H9 (cell line): ENCODE results near the gene CCDC91. TPM values are rescaled to one million over a fixed set of nuclear protein-coding genes. Genes with fewer than 3 reads are reported as not detected.

ENCODE experiments used
- DNase-seq: peaks from one replicate; pipeline ENCODE4 v3.0.0-alpha.2; 2017
- H2AFZ ChIP-seq: one replicate; pipeline ENCODE4 v1.6.1; 2013; ENCODE audit warnings: mild to moderate bottlenecking, low read length, control low read depth, moderate library complexity
- H2AK5ac ChIP-seq: 2 replicates; pipeline ENCODE4 v1.6.1; 2013; ENCODE audit warnings: low read length, control low read depth, mixed read lengths; ENCODE audit not compliant: insufficient read length
- H2BK120ac ChIP-seq: one replicate; pipeline ENCODE4 v1.6.1; 2013; ENCODE audit warnings: low read depth, mild to moderate bottlenecking, low read length, control low read depth, inconsistent platforms; ENCODE audit not compliant: poor library complexity, severe bottlenecking
- H2BK12ac ChIP-seq: 2 replicates; pipeline ENCODE4 v1.6.1; 2013; ENCODE audit warnings: low read length, control low read depth, mixed read lengths, low read depth; ENCODE audit not compliant: insufficient read length
- H2BK15ac ChIP-seq: 2 replicates; pipeline ENCODE4 v1.6.1; 2013; ENCODE audit warnings: low read depth, low read length, control low read depth
- H2BK20ac ChIP-seq: one replicate; pipeline ENCODE4 v1.6.1; 2013; ENCODE audit warnings: low read depth, mild to moderate bottlenecking, low read length, control low read depth, inconsistent platforms; ENCODE audit not compliant: poor library complexity, severe bottlenecking
- H2BK5ac ChIP-seq: 2 replicates; pipeline ENCODE4 v1.6.1; 2013; ENCODE audit warnings: low read length, control low read depth, mixed read lengths; ENCODE audit not compliant: insufficient read length
- H3K14ac ChIP-seq: 2 replicates; pipeline ENCODE4 v1.6.1; 2013; ENCODE audit warnings: low read length, control low read depth; ENCODE audit not compliant: insufficient read depth
- H3K18ac ChIP-seq: 2 replicates; pipeline ENCODE4 v1.6.1; 2013; ENCODE audit warnings: low read depth, mild to moderate bottlenecking, mixed read lengths, low read length, control low read depth; ENCODE audit not compliant: insufficient read length
- H3K23ac ChIP-seq: 2 replicates; pipeline ENCODE4 v1.6.1; 2013; ENCODE audit warnings: low read length, control low read depth, mixed read lengths, low read depth; ENCODE audit not compliant: insufficient read length
- H3K23me2 ChIP-seq: 2 replicates; pipeline ENCODE4 v1.6.1; 2013; ENCODE audit warnings: low read depth, mild to moderate bottlenecking, mixed read lengths, low read length, control low read depth; ENCODE audit not compliant: insufficient read length, poor library complexity, severe bottlenecking
- H3K27ac ChIP-seq: 2 replicates; pipeline ENCODE4 v1.5.1; 2013; ENCODE audit warnings: low read length, control low read depth, mixed read lengths, low read depth; ENCODE audit not compliant: insufficient read length
- H3K27me3 ChIP-seq: 2 replicates; pipeline ENCODE4 v1.6.1; 2013; ENCODE audit warnings: low read length, control low read depth, inconsistent platforms; ENCODE audit not compliant: insufficient read depth
- H3K4ac ChIP-seq: 2 replicates; pipeline ENCODE4 v1.6.1; 2013; ENCODE audit warnings: low read depth, mild to moderate bottlenecking, control low read depth, inconsistent platforms, low read length, moderate library complexity
- H3K4me1 ChIP-seq: 2 replicates; pipeline ENCODE4 v1.6.1; 2013; ENCODE audit warnings: low read length, control low read depth, inconsistent platforms; ENCODE audit not compliant: insufficient read depth
- H3K4me2 ChIP-seq: 2 replicates; pipeline ENCODE4 v1.6.1; 2013; ENCODE audit warnings: low read length, control low read depth, mixed read lengths; ENCODE audit not compliant: insufficient read length, insufficient read depth
- H3K56ac ChIP-seq: 2 replicates; pipeline ENCODE4 v1.6.1; 2013; ENCODE audit warnings: low read depth, mild to moderate bottlenecking, mixed read lengths, low read length, control low read depth; ENCODE audit not compliant: insufficient read length
- H3K79me1 ChIP-seq: 2 replicates; pipeline ENCODE4 v1.6.1; 2013; ENCODE audit warnings: low read depth, mild to moderate bottlenecking, moderate library complexity, low read length, control low read depth, inconsistent platforms; ENCODE audit not compliant: insufficient read depth, poor library complexity, severe bottlenecking
- H3K79me2 ChIP-seq: 2 replicates; pipeline ENCODE4 v1.6.1; 2013; ENCODE audit warnings: low read length, control low read depth, inconsistent platforms; ENCODE audit not compliant: insufficient read depth
- H3K9ac ChIP-seq: 2 replicates; pipeline ENCODE4 v1.6.1; 2013; ENCODE audit warnings: low read length, control low read depth, mixed read lengths; ENCODE audit not compliant: insufficient read length; ENCODE audit errors: extremely low read depth
- H3K9me3 ChIP-seq: one replicate; pipeline ENCODE4 v1.6.1; 2013; ENCODE audit warnings: low read depth, low read length, inconsistent platforms; ENCODE audit not compliant: control insufficient read depth
- H3T11ph ChIP-seq: one replicate; pipeline ENCODE4 v1.6.1; 2013; ENCODE audit warnings: mild to moderate bottlenecking, low read length, control low read depth, inconsistent platforms
- H4K20me1 ChIP-seq: one replicate; pipeline ENCODE4 v1.6.1; 2013; ENCODE audit not compliant: control insufficient read depth, insufficient read length, insufficient read depth
- H4K5ac ChIP-seq: 2 replicates; pipeline ENCODE4 v1.6.1; 2013; ENCODE audit warnings: low read depth, mild to moderate bottlenecking, mixed read lengths, low read length, control low read depth; ENCODE audit not compliant: insufficient read length
- H4K8ac ChIP-seq: replicated peaks from 2 replicates; pipeline ENCODE4 v1.6.1; 2013; ENCODE audit warnings: low read length, control low read depth, mixed read lengths, low read depth; ENCODE audit not compliant: insufficient read length
- H4K91ac ChIP-seq: 2 replicates; pipeline ENCODE4 v1.6.1; 2013; ENCODE audit warnings: low read depth, mild to moderate bottlenecking, moderate library complexity, mixed read lengths, low read length, control low read depth; ENCODE audit not compliant: insufficient read length
- H3K27ac Mint-ChIP-seq, 3 experiments: 2 replicates in 2 of 3; 3 replicates in 1 of 3; pipeline ENCODE4 v1.8.0; 2020 to 2021; ENCODE audit warnings: mixed read lengths in 3 of 3, mild to moderate bottlenecking in 1 of 3, moderate library complexity in 1 of 3
- H3K27me3 Mint-ChIP-seq: 2 replicates; pipeline ENCODE4 v1.8.0; 2021; ENCODE audit warnings: low read depth, mild to moderate bottlenecking, moderate library complexity, mixed read lengths
- H3K36me3 Mint-ChIP-seq, 3 experiments: 2 replicates in 2 of 3; 3 replicates in 1 of 3; pipeline ENCODE4 v1.8.0; 2020 to 2021; ENCODE audit warnings: low read depth in 3 of 3, mixed read lengths in 3 of 3; ENCODE audit not compliant: insufficient read depth in 1 of 3
- H3K4me1 Mint-ChIP-seq, 2 experiments: 2 replicates each; pipeline ENCODE4 v1.8.0; 2020; ENCODE audit warnings: mixed read lengths in 2 of 2
- H3K4me3 Mint-ChIP-seq, 2 experiments: 2 replicates in 1 of 2; 3 replicates in 1 of 2; pipeline ENCODE4 v1.8.0; 2020 to 2021; ENCODE audit warnings: mild to moderate bottlenecking in 2 of 2, mixed read lengths in 2 of 2, moderate library complexity in 1 of 2
- H3K9me3 Mint-ChIP-seq, 2 experiments: 2 replicates in 1 of 2; 3 replicates in 1 of 2; pipeline ENCODE4 v1.8.0; 2020; ENCODE audit warnings: mild to moderate bottlenecking in 2 of 2, mixed read lengths in 2 of 2, moderate library complexity in 1 of 2
- CTCF ChIP-seq: fragments of 200-600 bp; sonication (generic); conservative IDR thresholded peaks from 3 replicates; pipeline ENCODE4 v1.8.0; 2021; ENCODE audit warnings: antibody characterized with exemption, mild to moderate bottlenecking
- WGBS: extraction: QIAGEN DNeasy Blood & Tissue Kit; methylation state at CpG from one replicate; pipeline ENCODE4 v1.1.7; 2013; ENCODE audit warnings: missing lambda C conversion rate, low lambda C conversion rate, mixed read lengths; ENCODE audit not compliant: insufficient read length; ENCODE audit errors: extremely low coverage; 5-methylcytosine and 5-hydroxymethylcytosine counted together
- total RNA-seq: library from RNA; stranded (reverse); gene quantifications from 2 replicates; pipeline ENCODE4 v1.2.1, GENCODE V29; 2021

The CCDC91 gene
- total RNA-seq, 1 experiment from 2014 or later, result 22.7 TPM

DNA sequence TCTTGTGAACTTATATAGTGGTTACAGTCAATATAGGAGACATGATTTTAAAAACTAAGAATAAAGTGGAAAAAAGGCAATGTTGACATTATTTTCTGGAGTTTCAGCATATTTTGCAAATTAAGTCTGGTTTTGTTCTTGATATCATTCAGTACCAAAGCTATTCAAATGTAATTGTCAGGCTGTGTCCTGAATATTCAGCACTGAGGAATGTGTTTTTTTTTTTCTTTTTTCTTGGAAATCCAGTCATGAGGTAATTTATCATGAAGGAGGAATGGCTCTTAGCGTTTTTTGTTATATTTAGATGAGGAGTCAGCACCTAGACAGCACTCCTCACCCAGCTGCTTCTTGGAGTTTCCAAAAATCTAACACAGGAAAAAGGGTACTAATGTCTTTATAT lies 225.5 kb downstream of the CCDC91 start:
- H4K20me1 ChIP-seq, result no peaks in the 10 kb centered on the region
- peak overlapping the region in 2 of 3 experiments; percentile 56 to 90; a peak in 4 of 7 replicates for H3K27ac Mint-ChIP-seq
- H3K4me1 ChIP-seq, result peaks cover 4% of the 10 kb centered on the region; the same call in 1 of the 2 replicates
- no peak overlapping the region for H3K18ac ChIP-seq
- peaks cover 3 to 4% of the 10 kb centered on the region in 2 experiments; a peak in 3 of 5 replicates for H3K9me3 Mint-ChIP-seq
- H4K5ac ChIP-seq, result no peak overlapping the region
- H2AFZ ChIP-seq, result no peak overlapping the region
- H2AK5ac ChIP-seq, result no peak overlapping the region
- no peaks in the 10 kb centered on the region for H3K79me1 ChIP-seq
- H3K4me3 Mint-ChIP-seq, result no peak overlapping the region
- no peak overlapping the region for H4K8ac ChIP-seq
- H3K27me3 Mint-ChIP-seq, result no peaks in the 10 kb centered on the region
- no peak overlapping the region for H3K27ac ChIP-seq
- H2BK12ac ChIP-seq, result no peak overlapping the region
- no peak overlapping the region for H3K4ac ChIP-seq
- no peak overlapping the region for H3K9ac ChIP-seq
- H2BK15ac ChIP-seq, result no peak overlapping the region
- H3K4me2 ChIP-seq, result no peak overlapping the region
- H3K4me1 Mint-ChIP-seq, result peaks cover 16% of the 10 kb centered on the region in 2 experiments
- H3K23me2 ChIP-seq, result no peaks in the 10 kb centered on the region
- H3K79me2 ChIP-seq, result no peaks in the 10 kb centered on the region
- peaks cover 6 to 12% (median 12%) of the 10 kb centered on the region in 3 experiments; a peak in 6 of 7 replicates for H3K36me3 Mint-ChIP-seq
- no peak overlapping the region for H3T11ph ChIP-seq
- no peak for DNase-seq
- H3K9me3 ChIP-seq, result no peaks in the 10 kb centered on the region
- no peaks in the 10 kb centered on the region for H3K27me3 ChIP-seq
- no peak overlapping the region for H3K56ac ChIP-seq
- H3K14ac ChIP-seq, result no peak overlapping the region
- no CpG with 5 or more reads among the region's 1 CpG for WGBS
- no peak overlapping the region for H2BK120ac ChIP-seq
- no peak overlapping the region for H4K91ac ChIP-seq
- no peak overlapping the region for H3K23ac ChIP-seq
- no peak overlapping the region for H2BK20ac ChIP-seq
- no peak for TF ChIP-seq CTCF
- H2BK5ac ChIP-seq, result no peak overlapping the region
